ENCODE measurements around the gene OR52M1.
"Not testable (repeated sequence)": the region's sequence is repeated elsewhere in the genome, so short reads cannot be mapped to it uniquely, and the experiment has no call there.

Gene OR52M1, protein sequence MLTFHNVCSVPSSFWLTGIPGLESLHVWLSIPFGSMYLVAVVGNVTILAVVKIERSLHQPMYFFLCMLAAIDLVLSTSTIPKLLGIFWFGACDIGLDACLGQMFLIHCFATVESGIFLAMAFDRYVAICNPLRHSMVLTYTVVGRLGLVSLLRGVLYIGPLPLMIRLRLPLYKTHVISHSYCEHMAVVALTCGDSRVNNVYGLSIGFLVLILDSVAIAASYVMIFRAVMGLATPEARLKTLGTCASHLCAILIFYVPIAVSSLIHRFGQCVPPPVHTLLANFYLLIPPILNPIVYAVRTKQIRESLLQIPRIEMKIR

GRCh38 chr11:4544891-4545290 is at the start of gene OR52M1:
Gene OR52M1, plus strand, starts transcription at chr11:4545191. Its CDS starts 0 bp downstream, at chr11:4545191.
- no peak for DNase-seq

DNA sequence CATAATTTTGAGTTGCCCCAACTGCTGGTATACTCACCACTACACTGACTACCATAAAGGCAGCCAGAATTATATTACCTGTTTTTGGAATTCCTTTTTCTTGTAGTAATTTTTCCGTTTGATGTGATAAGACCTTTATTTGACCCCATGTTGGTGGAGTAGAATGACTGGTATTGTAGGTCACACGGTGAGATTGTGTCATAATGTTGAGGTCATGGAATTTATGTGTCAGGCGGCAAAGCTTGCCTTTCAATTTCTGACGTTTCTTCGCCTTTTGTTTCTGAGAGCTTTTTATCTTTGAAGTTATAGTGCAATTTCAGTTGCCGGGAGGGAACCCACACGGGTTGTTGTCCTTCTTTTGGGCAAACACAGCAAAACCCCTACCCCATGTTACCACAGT is 49.5 kb upstream of the OR52M1 start:
- DNase-seq, result no peak

- no peak for DNase-seq
Observed at GRCh38 chr11:4495986-4496385, 49.0 kb upstream of the OR52M1 start.

GRCh38 chr11:4496557-4497248 is 48.3 kb upstream of the OR52M1 start:
- DNase-seq, result no peak

DNA sequence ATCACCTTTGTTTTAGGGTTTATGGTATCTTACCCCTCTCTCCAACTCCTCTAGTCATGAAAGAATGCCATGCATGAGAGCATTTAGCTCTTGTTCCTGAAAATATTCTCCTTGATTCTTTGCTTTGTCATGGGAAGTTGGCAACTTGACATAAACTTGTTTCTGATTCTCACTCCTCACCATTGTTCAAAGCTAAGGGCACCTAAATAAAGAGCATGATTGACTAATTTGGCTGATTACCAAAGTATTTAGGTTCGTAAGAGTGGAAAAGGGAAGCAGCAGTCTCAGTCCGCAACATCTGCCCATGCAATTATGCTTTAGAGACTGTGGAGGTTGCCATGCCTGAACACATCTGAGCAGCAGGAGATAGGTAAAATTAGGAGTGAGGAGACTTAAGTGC is 36.1 kb upstream of the OR52M1 start:
- no peak for DNase-seq

GRCh38 chr11:4511282-4512245 is 33.4 kb upstream of the OR52M1 start:
- DNase-seq, result no peak

- no peak for DNase-seq
Observed at GRCh38 chr11:4514196-4514595, 30.8 kb upstream of the OR52M1 start.

DNA sequence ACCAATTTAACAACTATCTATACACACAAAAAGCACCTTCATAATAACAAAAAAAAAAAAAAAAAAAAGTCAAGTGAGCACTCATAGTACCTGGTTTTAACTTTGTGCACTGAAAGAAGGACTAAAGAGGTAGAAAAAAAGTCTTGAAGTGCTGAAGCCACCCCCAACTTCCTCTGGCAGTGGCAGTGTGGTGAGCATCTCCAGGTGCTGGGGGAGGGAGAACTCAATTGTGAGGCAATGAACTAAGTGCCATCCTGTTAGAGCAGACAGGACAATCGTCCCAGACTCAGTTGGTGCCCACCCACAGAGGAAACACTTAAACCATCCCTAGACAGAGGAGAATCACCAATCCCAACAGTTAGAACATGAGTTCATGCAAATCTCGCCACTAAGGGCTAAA is 22.7 kb upstream of the OR52M1 start:
- DNase-seq, result no peak

- DNase-seq, result no peak
Observed at GRCh38 chr11:4522752-4523151, 22.2 kb upstream of the OR52M1 start.

DNA sequence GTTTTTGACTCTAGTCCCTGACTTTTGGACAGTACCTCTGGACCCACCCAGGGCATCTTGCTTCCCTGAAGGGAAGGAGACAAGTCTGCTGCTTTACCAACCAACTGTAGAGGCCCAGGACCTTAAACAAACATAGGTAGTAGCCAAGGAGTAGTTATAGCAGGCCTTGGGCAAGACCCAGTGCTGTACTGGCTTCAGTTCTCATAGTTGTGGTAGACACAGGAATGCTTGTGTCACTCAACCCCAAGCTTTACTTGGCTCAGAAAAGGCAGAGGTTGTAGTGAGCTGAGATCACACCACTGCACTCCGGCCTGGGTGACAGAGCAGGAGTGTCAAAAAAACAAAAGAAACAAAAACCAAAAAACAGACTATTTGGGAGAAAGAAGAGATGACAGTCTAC is 21.3 kb upstream of the OR52M1 start:
- DNase-seq, result no peak

- no peak for DNase-seq
Observed at GRCh38 chr11:4527926-4528325, 17.1 kb upstream of the OR52M1 start.

DNA sequence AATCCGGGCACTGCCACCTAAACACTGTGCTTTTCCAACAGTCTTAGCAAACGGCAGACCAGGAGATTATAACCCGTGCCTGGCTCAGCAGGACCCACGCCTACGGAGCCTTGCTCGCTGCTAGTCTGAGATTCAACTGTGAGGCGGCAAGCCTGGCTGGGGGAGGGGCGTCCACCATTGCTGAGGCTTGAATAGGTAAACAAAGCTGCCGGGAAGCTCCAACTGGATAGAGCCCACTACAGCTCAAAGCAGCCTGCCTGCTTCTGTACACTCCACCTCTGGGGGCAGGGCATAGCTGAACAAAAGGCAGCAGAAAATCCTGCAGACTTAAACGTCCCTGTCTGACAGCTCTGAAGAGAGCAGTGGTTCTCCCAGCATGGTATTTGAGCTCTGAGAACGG is 13.3 kb upstream of the OR52M1 start:
- not testable (repeated sequence) for DNase-seq

GRCh38 chr11:4539603-4540219 is 5.3 kb upstream of the OR52M1 start:
- DNase-seq, result peak; percentile 65 to 80

GRCh38 chr11:4541071-4541470 is 3.9 kb upstream of the OR52M1 start:
- DNase-seq, result no peak

GRCh38 chr11:4543561-4543960 is 1.4 kb upstream of the OR52M1 start:
- no peak for DNase-seq

GRCh38 chr11:4546878-4547277 is 1.9 kb downstream of the OR52M1 start:
- DNase-seq, result no peak

DNA sequence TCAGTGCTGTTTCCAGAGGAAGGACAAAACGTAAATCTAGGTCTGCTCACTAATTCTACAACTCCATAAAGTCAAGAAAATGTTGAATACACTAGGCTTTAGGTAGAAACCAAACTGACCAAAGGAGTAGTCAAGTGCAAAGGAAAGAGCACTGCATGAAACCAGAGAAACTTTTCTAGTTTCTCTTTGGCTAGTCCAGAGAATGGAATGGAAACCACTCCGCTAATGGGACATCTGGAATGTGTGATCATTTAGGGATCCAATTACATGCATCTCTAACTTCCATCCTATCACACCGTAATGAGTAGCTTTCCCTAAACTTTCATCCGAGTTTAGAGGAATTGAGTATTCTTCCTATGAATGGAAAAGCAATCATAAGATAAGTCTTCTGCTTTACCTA is 2.4 kb downstream of the OR52M1 start:
- DNase-seq, result no peak

DNA sequence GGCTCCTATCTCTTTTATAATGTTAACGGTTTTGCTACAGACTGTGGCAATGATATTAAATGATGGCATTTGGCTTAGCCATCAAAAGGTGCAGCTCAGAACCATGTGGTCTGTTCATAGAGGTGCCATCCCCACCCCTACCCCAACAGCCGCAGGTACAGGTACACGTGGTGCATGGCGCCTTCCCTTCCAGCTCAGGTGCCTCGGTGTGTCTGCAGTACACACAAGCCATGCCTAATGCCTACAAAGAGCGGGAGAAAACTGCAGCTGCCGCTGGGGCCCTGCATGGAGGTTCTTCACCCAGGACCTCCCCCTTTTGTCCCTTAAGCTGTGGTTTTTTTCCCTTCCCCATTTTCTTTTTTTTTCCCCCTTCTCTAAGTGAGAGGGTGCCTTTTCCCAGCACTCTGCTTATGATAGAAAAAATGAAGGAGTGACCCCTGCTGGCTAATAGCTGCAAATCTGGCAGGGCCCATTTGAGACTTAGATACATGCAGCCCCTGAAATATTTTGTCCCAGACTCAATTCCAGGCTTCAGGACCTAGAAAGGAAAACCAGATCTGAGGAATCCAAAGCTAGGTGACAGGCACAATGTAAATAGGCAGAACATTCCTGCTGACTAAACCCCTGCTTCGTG is 6.5 kb downstream of the OR52M1 start:
- DNase-seq, result peak; percentile 30 to 43

DNA sequence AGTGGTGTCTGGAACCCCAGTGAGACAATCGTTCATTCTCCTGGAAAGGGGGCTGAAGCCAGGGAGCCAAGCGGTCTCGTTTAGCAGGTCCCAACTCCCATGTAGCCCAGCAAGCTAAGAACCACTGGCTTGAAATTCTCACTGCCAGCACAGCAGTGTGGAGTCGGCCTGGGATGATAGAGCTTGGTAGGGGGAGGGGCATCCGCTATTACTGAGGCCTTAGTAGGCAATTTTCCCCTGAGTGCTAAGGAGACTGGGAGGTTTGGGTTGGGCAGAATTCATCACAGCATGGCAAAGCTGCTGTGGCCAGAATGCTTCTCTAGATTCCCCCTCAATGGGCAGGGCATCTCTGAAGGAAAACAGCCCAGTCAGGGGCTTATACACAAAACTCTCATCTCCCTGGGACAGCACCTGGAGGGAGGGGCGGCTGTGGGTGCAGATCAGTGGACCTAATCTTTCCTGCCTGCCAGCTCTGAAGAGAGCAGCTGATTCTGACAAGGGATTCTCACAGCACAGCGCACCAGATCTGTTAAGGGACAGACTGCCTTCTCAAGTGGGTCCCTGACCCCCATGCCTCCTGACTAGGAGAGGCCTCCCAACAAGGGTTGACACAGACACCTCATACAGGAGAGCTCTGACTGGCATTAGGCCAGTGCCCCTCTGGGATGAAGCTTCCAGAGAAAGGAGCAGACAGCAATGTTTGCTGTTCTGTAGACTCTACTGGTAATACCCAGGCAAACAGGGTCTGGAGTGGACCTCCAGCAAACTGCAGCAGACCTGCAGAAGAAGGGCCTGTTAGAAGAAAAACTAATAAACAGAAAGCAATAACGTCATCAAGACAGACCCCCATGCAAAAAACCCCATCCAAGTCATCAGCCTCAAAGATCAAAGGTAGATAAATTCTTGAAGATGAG is 14.8 kb downstream of the OR52M1 start:
- no peak for DNase-seq

GRCh38 chr11:4560467-4560866 is 15.5 kb downstream of the OR52M1 start:
- no peak for DNase-seq

GRCh38 chr11:4565371-4565770 is 20.4 kb downstream of the OR52M1 start:
- DNase-seq, result no peak
